ENCODE results near the gene REG4.

The REG4 gene

GRCh38 chr1:119841306-119841705 lies 30.0 kb upstream of the REG4 start:
- Histone ChIP-seq H3K27me3 (ENCODE audit: insufficient read depth, low read length, poor library complexity) (no peaks in the 10 kb centered on the region), H3K79me2 (ENCODE audit: control insufficient read depth, insufficient read depth, low read length) (no peaks in the 10 kb centered on the region), H3K9ac (ENCODE audit: low read length) (no peak overlapping the region), H4K8ac (ENCODE audit: low read depth, low read length) (no peak overlapping the region), H2BK5ac (ENCODE audit: low read length) (no peak overlapping the region), H3K4ac (ENCODE audit: low read depth, low read length) (no peak overlapping the region), H4K5ac (ENCODE audit: low read length) (no peak overlapping the region), H3K27ac (ENCODE audit: low read depth, low read length) (no peak overlapping the region), H2AK5ac (ENCODE audit: low read length) (no peak overlapping the region), H3K18ac (ENCODE audit: low read length) (no peak overlapping the region), H3K4me3 (ENCODE audit: low read length) (no peak overlapping the region), H2BK15ac (replicated peaks; ENCODE audit: low read depth) (no peak overlapping the region), H3K4me2 (ENCODE audit: low read length) (no peak overlapping the region), H2BK120ac (ENCODE audit: low read depth, low read length) (no peak overlapping the region), H3K79me1 (ENCODE audit: low read length) (no peaks in the 10 kb centered on the region), H3K56ac (ENCODE audit: low read length) (no peak overlapping the region), H3K36me3 (ENCODE audit: control insufficient read depth, insufficient read depth, low read length) (no peaks in the 10 kb centered on the region), H3K4me1 (ENCODE audit: control insufficient read depth, low read depth, low read length) (no peaks in the 10 kb centered on the region), H3K23ac (ENCODE audit: low read length) (no peak overlapping the region)
- DNase-seq, result no peak
- no CpG with 5 or more reads among the region's 6 CpGs for whole genome bisulfite sequencing (ENCODE audit: extremely low coverage, insufficient coverage, low lambda C conversion rate)

GRCh38 chr1:119840745-119841144 lies 29.5 kb upstream of the REG4 start:
- no peak overlapping the region for H3K56ac ChIP-seq (ENCODE audit: low read length)
- no peak overlapping the region for H3K4me3 ChIP-seq (ENCODE audit: low read length)
- DNase-seq, result no peak
- no peak overlapping the region for H2BK15ac ChIP-seq (replicated peaks; ENCODE audit: low read depth)
- no peak overlapping the region for H2AK5ac ChIP-seq (ENCODE audit: low read length)
- H3K4ac ChIP-seq (ENCODE audit: low read depth, low read length), result no peak overlapping the region
- H3K27ac ChIP-seq (ENCODE audit: low read depth, low read length), result no peak overlapping the region
- WGBS (ENCODE audit: extremely low coverage, insufficient coverage, low lambda C conversion rate), result no CpG with 5 or more reads among the region's 1 CpG
- H3K27me3 ChIP-seq (ENCODE audit: insufficient read depth, low read length, poor library complexity), result no peaks in the 10 kb centered on the region
- no peak overlapping the region for H4K5ac ChIP-seq (ENCODE audit: low read length)
- no peak overlapping the region for H2BK5ac ChIP-seq (ENCODE audit: low read length)
- no peak overlapping the region for H3K4me2 ChIP-seq (ENCODE audit: low read length)
- H3K9ac ChIP-seq (ENCODE audit: low read length), result no peak overlapping the region
- no peaks in the 10 kb centered on the region for H3K79me1 ChIP-seq (ENCODE audit: low read length)
- no peaks in the 10 kb centered on the region for H3K4me1 ChIP-seq (ENCODE audit: control insufficient read depth, low read depth, low read length)
- H3K23ac ChIP-seq (ENCODE audit: low read length), result no peak overlapping the region
- no peak overlapping the region for H2BK120ac ChIP-seq (ENCODE audit: low read depth, low read length)
- H4K8ac ChIP-seq (ENCODE audit: low read depth, low read length), result no peak overlapping the region
- no peaks in the 10 kb centered on the region for H3K79me2 ChIP-seq (ENCODE audit: control insufficient read depth, insufficient read depth, low read length)
- no peaks in the 10 kb centered on the region for H3K36me3 ChIP-seq (ENCODE audit: control insufficient read depth, insufficient read depth, low read length)
- no peak overlapping the region for H3K18ac ChIP-seq (ENCODE audit: low read length)

GRCh38 chr1:119838236-119838635 lies 27.0 kb upstream of the REG4 start:
- H3K4ac ChIP-seq (ENCODE audit: low read depth, low read length), result no peak overlapping the region
- no peaks in the 10 kb centered on the region for H3K79me2 ChIP-seq (ENCODE audit: control insufficient read depth, insufficient read depth, low read length)
- no peak overlapping the region for H3K18ac ChIP-seq (ENCODE audit: low read length)
- H2BK15ac ChIP-seq (replicated peaks; ENCODE audit: low read depth), result no peak overlapping the region
- no peak overlapping the region for H2BK120ac ChIP-seq (ENCODE audit: low read depth, low read length)
- DNase-seq, result no peak
- H3K27me3 ChIP-seq (ENCODE audit: insufficient read depth, low read length, poor library complexity), result no peaks in the 10 kb centered on the region
- no peak overlapping the region for H4K8ac ChIP-seq (ENCODE audit: low read depth, low read length)
- H3K27ac ChIP-seq (ENCODE audit: low read depth, low read length), result no peak overlapping the region
- H3K23ac ChIP-seq (ENCODE audit: low read length), result no peak overlapping the region
- no peaks in the 10 kb centered on the region for H3K36me3 ChIP-seq (ENCODE audit: control insufficient read depth, insufficient read depth, low read length)
- H3K56ac ChIP-seq (ENCODE audit: low read length), result no peak overlapping the region
- H3K4me2 ChIP-seq (ENCODE audit: low read length), result no peak overlapping the region
- H3K4me3 ChIP-seq (ENCODE audit: low read length), result no peak overlapping the region
- H3K4me1 ChIP-seq (ENCODE audit: control insufficient read depth, low read depth, low read length), result no peaks in the 10 kb centered on the region
- H2AK5ac ChIP-seq (ENCODE audit: low read length), result no peak overlapping the region
- H4K5ac ChIP-seq (ENCODE audit: low read length), result no peak overlapping the region
- no peak overlapping the region for H3K9ac ChIP-seq (ENCODE audit: low read length)
- no CpG with 5 or more reads among the region's 3 CpGs for WGBS (ENCODE audit: extremely low coverage, insufficient coverage, low lambda C conversion rate)
- no peak overlapping the region for H2BK5ac ChIP-seq (ENCODE audit: low read length)
- H3K79me1 ChIP-seq (ENCODE audit: low read length), result no peaks in the 10 kb centered on the region

GRCh38 chr1:119834990-119835389 lies 23.7 kb upstream of the REG4 start:
- H2AK5ac ChIP-seq (ENCODE audit: low read length), result no peak overlapping the region
- H3K18ac ChIP-seq (ENCODE audit: low read length), result no peak overlapping the region
- no CpG with 5 or more reads among the region's 4 CpGs for WGBS (ENCODE audit: extremely low coverage, insufficient coverage, low lambda C conversion rate)

GRCh38 chr1:119831027-119831426 lies 19.8 kb upstream of the REG4 start:
- no peaks in the 10 kb centered on the region for H3K27me3 ChIP-seq (ENCODE audit: insufficient read depth, low read length, poor library complexity)
- no peak overlapping the region for H3K56ac ChIP-seq (ENCODE audit: low read length)
- no peaks in the 10 kb centered on the region for H3K36me3 ChIP-seq (ENCODE audit: control insufficient read depth, insufficient read depth, low read length)
- no peak overlapping the region for H2BK15ac ChIP-seq (replicated peaks; ENCODE audit: low read depth)
- no peak overlapping the region for H4K8ac ChIP-seq (ENCODE audit: low read depth, low read length)
- no peak overlapping the region for H2BK5ac ChIP-seq (ENCODE audit: low read length)
- H3K79me2 ChIP-seq (ENCODE audit: control insufficient read depth, insufficient read depth, low read length), result no peaks in the 10 kb centered on the region
- H3K23ac ChIP-seq (ENCODE audit: low read length), result no peak overlapping the region
- H3K4me1 ChIP-seq (ENCODE audit: control insufficient read depth, low read depth, low read length), result no peaks in the 10 kb centered on the region
- H3K9ac ChIP-seq (ENCODE audit: low read length), result no peak overlapping the region
- H3K27ac ChIP-seq (ENCODE audit: low read depth, low read length), result no peak overlapping the region
- no peak overlapping the region for H2AK5ac ChIP-seq (ENCODE audit: low read length)
- H3K4me2 ChIP-seq (ENCODE audit: low read length), result no peak overlapping the region
- no peaks in the 10 kb centered on the region for H3K79me1 ChIP-seq (ENCODE audit: low read length)
- H2BK120ac ChIP-seq (ENCODE audit: low read depth, low read length), result no peak overlapping the region
- no peak overlapping the region for H4K5ac ChIP-seq (ENCODE audit: low read length)
- H3K18ac ChIP-seq (ENCODE audit: low read length), result no peak overlapping the region
- no peak overlapping the region for H3K4me3 ChIP-seq (ENCODE audit: low read length)
- H3K4ac ChIP-seq (ENCODE audit: low read depth, low read length), result no peak overlapping the region
- WGBS (ENCODE audit: extremely low coverage, insufficient coverage, low lambda C conversion rate), result no CpG with 5 or more reads among the region's 3 CpGs
- no peak for DNase-seq

More at GRCh38 chr1:119834990-119835389, 23.7 kb upstream of the REG4 start:
- no peak overlapping the region for H4K5ac ChIP-seq (ENCODE audit: low read length)
- DNase-seq, result peak; percentile 36
- H3K79me1 ChIP-seq (ENCODE audit: low read length), result no peaks in the 10 kb centered on the region
- no peak overlapping the region for H2BK5ac ChIP-seq (ENCODE audit: low read length)
- no peak overlapping the region for H2BK15ac ChIP-seq (replicated peaks; ENCODE audit: low read depth)
- no peak overlapping the region for H3K27ac ChIP-seq (ENCODE audit: low read depth, low read length)
- H3K4me1 ChIP-seq (ENCODE audit: control insufficient read depth, low read depth, low read length), result no peaks in the 10 kb centered on the region
- no peak overlapping the region for H3K23ac ChIP-seq (ENCODE audit: low read length)
- no peak overlapping the region for H3K56ac ChIP-seq (ENCODE audit: low read length)
- no peak overlapping the region for H3K4ac ChIP-seq (ENCODE audit: low read depth, low read length)
- H3K79me2 ChIP-seq (ENCODE audit: control insufficient read depth, insufficient read depth, low read length), result no peaks in the 10 kb centered on the region
- no peak overlapping the region for H3K4me2 ChIP-seq (ENCODE audit: low read length)
- no peak overlapping the region for H2BK120ac ChIP-seq (ENCODE audit: low read depth, low read length)
- no peak overlapping the region for H3K9ac ChIP-seq (ENCODE audit: low read length)
- no peak overlapping the region for H3K4me3 ChIP-seq (ENCODE audit: low read length)
- H4K8ac ChIP-seq (ENCODE audit: low read depth, low read length), result no peak overlapping the region
- no peaks in the 10 kb centered on the region for H3K27me3 ChIP-seq (ENCODE audit: insufficient read depth, low read length, poor library complexity)
- no peaks in the 10 kb centered on the region for H3K36me3 ChIP-seq (ENCODE audit: control insufficient read depth, insufficient read depth, low read length)

- H2BK5ac ChIP-seq (ENCODE audit: low read length), result no peak overlapping the region
- H3K79me2 ChIP-seq (ENCODE audit: control insufficient read depth, insufficient read depth, low read length), result no peaks in the 10 kb centered on the region
- no peak overlapping the region for H3K4me3 ChIP-seq (ENCODE audit: low read length)
- H3K27ac ChIP-seq (ENCODE audit: low read depth, low read length), result no peak overlapping the region
- H3K27me3 ChIP-seq (ENCODE audit: insufficient read depth, low read length, poor library complexity), result no peaks in the 10 kb centered on the region
- no peak overlapping the region for H3K18ac ChIP-seq (ENCODE audit: low read length)
- no peak overlapping the region for H3K9ac ChIP-seq (ENCODE audit: low read length)
- H2BK120ac ChIP-seq (ENCODE audit: low read depth, low read length), result no peak overlapping the region
- no peaks in the 10 kb centered on the region for H3K4me1 ChIP-seq (ENCODE audit: control insufficient read depth, low read depth, low read length)
- no peaks in the 10 kb centered on the region for H3K36me3 ChIP-seq (ENCODE audit: control insufficient read depth, insufficient read depth, low read length)
- no peak overlapping the region for H4K5ac ChIP-seq (ENCODE audit: low read length)
- no peaks in the 10 kb centered on the region for H3K79me1 ChIP-seq (ENCODE audit: low read length)
- no peak overlapping the region for H3K4ac ChIP-seq (ENCODE audit: low read depth, low read length)
- no peak overlapping the region for H3K56ac ChIP-seq (ENCODE audit: low read length)
- H3K4me2 ChIP-seq (ENCODE audit: low read length), result no peak overlapping the region
- H4K8ac ChIP-seq (ENCODE audit: low read depth, low read length), result no peak overlapping the region
- WGBS (ENCODE audit: extremely low coverage, insufficient coverage, low lambda C conversion rate), result no CpG with 5 or more reads among the region's 4 CpGs
- no peak overlapping the region for H3K23ac ChIP-seq (ENCODE audit: low read length)
- no peak for DNase-seq
- H2AK5ac ChIP-seq (ENCODE audit: low read length), result no peak overlapping the region
- no peak overlapping the region for H2BK15ac ChIP-seq (replicated peaks; ENCODE audit: low read depth)
Measured at GRCh38 chr1:119829625-119830024, 18.4 kb upstream of the REG4 start.
